ENCODE measurements around the gene FOXD4.
"Not testable (repeated sequence)": the region's sequence is repeated elsewhere in the genome, so short reads cannot be mapped to it uniquely, and the experiment has no call there.

DNA sequence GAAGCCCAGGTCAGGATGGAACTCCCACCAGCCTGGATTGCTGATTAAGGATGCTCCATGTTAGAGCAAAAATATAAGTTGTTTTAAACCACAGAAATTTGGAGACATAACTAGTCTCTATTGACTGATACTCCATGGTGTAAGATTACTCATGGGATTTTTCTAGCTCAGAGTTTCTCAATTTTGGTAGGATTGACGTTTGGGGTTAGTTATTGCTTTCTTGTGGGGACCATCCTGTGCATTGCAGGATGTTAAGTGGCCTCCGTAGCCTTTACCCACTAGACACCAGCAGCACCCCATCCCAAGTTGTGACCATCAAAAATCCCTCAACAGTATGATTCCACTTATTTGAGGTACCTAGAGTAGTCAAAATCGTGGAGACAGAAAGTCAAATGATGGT lies 19.4 kb downstream of the FOXD4 start:
- TF ChIP-seq, protein P1, sequence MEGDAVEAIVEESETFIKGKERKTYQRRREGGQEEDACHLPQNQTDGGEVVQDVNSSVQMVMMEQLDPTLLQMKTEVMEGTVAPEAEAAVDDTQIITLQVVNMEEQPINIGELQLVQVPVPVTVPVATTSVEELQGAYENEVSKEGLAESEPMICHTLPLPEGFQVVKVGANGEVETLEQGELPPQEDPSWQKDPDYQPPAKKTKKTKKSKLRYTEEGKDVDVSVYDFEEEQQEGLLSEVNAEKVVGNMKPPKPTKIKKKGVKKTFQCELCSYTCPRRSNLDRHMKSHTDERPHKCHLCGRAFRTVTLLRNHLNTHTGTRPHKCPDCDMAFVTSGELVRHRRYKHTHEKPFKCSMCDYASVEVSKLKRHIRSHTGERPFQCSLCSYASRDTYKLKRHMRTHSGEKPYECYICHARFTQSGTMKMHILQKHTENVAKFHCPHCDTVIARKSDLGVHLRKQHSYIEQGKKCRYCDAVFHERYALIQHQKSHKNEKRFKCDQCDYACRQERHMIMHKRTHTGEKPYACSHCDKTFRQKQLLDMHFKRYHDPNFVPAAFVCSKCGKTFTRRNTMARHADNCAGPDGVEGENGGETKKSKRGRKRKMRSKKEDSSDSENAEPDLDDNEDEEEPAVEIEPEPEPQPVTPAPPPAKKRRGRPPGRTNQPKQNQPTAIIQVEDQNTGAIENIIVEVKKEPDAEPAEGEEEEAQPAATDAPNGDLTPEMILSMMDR (IDR thresholded peaks at IDR 0.05; ENCODE audit: low read depth, low read length), result not testable (repeated sequence)
- TF ChIP-seq EZH2phosphoT487 (IDR thresholded peaks at IDR 0.05; ENCODE audit: low read depth), result not testable (repeated sequence)
